Right hindlimb (tissue), 1 donor: ENCODE results near the gene RBM39.
A peak's percentile ranks its signal among the peaks of the same experiment; 100 is the strongest.

ENCODE experiments used
- DNase-seq: peaks from one replicate; pipeline ENCODE4 v3.0.0-alpha.2; 2018

The RBM39 gene

DNA sequence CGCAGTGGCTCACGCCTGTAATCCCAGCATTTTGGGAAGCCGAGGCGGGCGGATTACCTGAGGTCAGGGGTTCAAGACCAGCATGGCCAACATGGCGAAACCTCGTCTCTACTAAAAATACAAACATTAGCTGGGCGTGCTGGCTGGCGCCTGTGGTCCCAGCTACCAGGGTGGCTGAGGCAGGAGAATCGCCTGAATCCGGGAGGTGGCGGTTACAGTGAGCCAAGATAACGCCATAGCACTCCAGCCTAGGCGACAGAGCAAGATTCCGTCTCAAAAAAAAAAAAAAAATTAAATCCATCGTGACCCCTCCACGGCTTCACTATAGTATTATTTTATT lies 76.1 kb downstream of the RBM39 start:
- DNase-seq, result no peak

DNA sequence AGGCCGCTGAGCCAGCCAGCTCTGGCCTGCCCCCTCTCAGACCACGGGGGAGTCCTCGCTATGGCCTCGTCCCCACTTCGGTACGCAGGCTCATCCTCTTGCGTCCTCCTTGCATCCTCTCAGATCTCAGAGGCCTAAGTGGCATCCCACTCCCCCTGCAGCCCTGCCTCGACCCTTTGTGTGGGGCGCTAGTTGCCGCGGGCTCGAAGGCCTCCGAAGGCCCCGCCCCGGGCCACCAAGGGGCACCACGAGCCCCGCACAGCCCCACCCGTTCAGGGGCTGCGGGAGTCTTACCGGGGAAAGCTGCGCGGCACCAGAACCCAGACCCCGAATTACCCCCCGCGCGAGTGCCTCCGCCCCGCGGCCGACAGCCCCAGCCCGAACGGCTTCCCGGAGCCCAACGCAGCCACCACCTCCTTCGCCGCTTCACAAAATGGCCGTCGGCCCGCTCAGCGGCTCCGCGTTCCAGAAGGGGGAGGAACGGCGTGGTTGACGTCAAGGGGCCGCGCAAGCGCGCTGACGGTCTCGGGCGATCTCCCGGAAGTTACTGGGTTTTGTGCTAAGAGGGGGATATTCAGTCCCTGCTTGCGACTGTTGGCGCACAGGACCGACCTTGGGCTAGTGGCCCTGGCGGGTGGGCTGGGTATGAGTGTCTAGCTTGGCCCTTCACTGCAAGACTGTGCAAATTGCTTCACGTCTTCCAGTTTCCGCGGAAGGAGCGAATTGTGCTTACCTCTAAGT lies 77.4 kb downstream of the RBM39 start, which contains the start of the genes CPNE1 and RBM12:
Gene CPNE1 (minus strand): TSS at position 435 of the 741 bp plus-strand sequence. CDS start 31,977 bp downstream, outside the sequence.
Gene RBM12 (minus strand): TSS at position 435 of the 741 bp plus-strand sequence. CDS start 9,578 bp downstream, outside the sequence.
- peak; percentile 96 for DNase-seq

DNA sequence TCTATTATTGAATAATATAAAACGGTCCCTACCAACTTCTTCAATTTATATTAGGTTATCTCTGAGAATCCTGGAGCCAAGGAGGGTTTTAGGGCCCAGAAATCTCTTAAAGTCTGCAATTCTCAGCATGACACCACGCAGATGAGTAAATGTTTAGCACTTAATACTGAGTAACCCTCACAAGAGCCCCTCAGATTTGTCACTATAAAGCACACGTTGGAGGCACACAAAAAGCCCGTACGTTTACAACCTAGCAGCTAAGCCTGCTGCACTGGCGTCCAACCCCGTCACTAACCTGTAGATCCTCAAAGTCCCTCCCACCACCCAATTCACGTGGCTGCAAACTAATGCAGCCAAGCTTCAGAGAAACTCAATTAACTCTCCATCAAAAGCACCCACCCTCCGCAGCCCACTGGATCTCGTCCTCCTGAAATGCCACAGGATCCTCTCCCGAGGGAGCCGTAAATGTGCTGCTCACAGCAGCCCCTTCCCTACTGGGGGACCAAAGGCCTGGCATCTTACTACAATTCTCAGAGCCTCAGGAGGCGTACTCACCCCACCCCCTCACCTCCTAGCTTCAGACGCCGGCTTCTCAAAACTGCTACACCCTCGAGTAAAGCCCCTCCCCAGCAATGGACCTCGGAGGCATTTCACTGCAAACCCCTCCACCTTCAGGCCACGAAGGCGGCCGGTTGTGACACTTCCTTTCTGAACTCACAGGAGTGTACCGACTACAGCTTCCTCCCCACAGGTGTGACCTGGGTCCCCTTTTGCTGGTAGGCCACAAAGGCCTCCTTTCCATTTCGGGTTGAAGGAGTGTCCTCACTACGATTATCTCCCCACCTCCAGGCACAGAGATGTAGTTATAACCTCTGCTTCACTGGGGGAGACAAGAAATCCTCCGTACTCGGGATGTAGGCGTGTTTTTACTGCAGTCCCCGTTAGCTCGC lies 78.3 kb downstream of the RBM39 start:
- peak; percentile 52 for DNase-seq

DNA sequence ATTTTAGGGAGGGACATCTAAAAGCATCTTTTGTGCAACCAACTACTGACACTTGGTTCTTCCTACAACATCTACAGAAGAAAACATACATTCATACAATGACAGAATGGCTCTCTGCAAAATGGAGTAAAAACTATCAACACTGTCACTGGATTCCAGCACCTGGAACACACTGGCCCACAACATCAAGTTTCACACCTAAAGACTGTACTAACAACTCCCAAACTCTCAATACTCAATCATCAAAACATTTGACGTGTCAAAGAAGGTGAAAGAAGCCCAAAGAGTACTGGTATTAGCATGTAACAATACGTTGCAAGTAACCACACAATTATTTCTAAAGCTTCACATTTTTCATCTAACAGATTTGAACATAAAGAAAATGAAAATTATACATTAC lies 79.5 kb downstream of the RBM39 start:
- no peak for DNase-seq

DNA sequence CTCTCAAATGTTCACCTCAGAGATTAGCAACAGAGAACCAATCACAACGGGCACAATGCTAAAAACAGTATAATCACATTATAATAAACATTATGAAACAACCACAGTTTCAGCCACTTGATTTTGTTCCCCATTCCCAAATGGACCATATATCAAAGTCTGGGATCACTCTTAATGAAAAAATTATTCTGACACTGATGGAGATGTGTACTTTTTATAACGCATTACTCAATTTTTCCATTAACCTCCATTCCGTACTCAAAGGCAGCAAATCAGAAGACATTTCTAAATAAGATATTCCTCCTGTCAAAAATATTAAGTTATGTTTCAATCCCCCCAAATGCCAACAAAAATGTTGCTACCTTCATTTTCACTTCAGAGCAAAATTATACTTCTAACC lies 80.2 kb downstream of the RBM39 start:
- DNase-seq, result no peak

DNA sequence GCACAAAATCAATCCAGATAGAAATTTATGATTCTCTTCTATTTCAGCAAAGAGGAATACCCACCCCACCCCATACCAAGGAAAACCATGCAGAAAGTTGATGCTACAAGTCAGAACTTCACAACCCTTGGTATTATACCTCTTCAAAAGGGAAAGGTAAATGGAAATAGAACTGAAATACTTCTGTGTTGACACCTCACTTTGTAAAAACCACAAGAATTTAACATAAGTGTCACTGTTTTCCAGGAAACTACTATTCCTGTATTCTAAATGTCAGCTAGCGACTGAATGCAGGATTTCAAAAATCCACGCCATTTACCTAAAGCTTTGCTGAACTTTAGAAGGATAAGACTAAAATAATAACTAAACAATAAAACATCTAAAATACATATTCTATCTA lies 81.0 kb downstream of the RBM39 start:
- DNase-seq, result no peak

DNA sequence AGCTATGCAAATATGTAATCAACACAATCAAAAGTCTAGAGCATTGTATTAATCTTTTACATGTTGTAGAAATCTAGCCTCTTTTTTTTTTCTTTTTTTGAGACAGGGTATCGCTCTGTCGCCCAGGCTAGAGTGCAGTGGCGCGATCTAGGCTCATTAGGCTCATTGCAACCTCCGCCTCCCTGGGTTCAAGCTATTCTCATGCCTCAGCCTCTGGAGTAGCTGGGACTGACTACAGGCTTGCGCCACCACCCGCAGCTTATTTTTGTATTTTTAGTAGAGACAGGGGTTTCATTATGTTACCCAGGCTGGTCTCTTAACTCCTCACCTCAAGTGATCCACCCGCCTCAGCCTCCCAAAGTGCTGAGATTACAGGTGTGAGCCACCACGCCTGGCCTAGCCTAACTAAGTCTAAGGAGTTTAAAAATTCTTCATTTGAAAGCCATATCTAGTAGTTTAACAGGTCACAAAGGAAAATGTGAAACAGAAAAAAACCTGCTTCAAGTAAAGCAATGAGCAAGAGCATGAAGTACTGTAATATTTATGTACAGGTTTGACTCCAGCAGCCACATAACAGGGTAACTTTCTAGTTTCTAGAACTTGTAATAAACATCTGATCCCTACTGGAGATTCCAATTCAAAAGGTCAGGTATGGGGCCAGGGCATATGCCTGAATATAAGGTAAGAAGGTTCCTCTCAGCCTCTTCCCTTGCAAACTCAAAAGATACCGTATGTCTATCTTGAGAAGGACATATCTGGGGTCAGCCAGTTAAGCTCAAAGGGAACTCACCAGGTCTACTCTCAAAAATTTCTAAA lies 81.7 kb downstream of the RBM39 start:
- no peak for DNase-seq

DNA sequence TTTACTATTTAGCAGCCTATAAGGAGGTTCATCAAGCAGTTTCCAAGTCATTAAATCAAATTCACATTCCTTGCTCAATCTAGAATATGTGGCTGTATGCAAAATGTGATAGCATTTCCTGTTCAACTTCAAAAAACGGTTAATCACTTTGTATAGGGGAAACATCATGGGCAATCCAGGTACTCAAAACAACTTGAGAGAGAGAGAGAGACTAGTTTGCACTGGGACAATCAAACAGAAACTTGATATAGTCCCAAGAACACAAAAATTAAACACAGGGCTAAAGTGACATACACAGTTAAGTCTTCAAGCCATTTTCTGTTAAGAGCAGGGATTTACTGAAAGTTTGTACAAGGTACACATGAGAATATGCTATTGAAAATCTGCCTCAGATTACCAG lies 84.8 kb downstream of the RBM39 start:
- no peak for DNase-seq

DNA sequence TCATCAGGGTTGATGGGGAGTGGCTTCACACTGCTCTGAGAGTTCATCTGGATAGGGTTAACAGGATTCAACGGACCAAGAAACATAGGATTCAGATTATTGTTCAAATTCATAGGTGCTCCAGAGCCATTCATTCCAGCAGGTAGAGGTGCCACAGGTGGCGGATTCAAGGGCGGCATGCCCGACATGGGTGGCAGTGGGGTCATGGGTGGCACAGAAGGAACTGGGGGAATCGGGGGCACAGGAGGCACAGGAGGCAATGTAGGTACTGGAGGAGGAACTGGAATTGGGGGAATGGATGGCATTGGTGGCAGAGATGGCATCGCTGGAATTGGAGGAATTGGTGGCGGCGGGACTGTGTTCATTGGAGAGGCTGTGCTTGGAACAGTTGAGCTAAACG lies 87.6 kb downstream of the RBM39 start:
- DNase-seq, result no peak

DNA sequence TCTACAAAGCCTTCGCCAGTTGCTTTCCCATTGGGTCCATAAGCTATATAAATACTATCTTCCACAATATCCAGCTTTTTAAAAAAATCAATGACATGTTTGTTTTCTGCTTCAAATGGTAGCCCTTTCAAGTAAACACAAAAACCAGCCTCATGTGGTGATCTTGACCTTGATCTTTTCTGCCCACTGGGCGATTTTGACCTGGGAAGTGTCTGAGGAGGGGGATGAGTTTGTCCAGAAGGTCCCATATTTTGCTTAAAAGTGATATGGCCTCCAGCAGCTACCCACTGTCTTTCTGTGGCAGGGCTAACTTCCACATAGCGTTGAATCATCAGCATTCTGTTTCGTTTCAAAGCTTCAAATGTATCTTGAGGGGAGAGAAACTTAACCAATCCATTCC lies 88.2 kb downstream of the RBM39 start:
- no peak for DNase-seq
